Heart left ventricle (tissue), 13 donors: ENCODE results near the gene ZBTB42.

Experiments
- CTCF ChIP-seq, 12 donors: fragments of 200-600 bp; sonication (generic) in 4 of 12; IDR thresholded peaks; one replicate each; pipeline versions ENCODE4 v1.5.0 to v1.8.0; 2018 to 2022; ENCODE audit warnings: antibody characterized with exemption in 12 of 12, mild to moderate bottlenecking in 5 of 12
- POLR2A ChIP-seq, 2 donors: fragments of 450-650 bp; IDR thresholded peaks; one replicate each; pipeline ENCODE4 v1.6.1; 2017; ENCODE audit warnings: antibody characterized with exemption in 2 of 2, mild to moderate bottlenecking in 2 of 2, moderate library complexity in 2 of 2
- donor health status: ischemic (EF 13 %, LVEDD 7.1; RV severe dilation, severe dysfunction).
- donor health status: DM: no; HTN: yes; CAD: no.
- donor health status: DM: no; HTN: no; CAD: no.
- donor health status: ischemic (EF 25% LVEDD 6.9; RV normal size, moderate dysfunction).
- donor health status: ischemic (EF 25% LVEDD 5.7; RV mildly dilated, moderate dysfunction).
- donor health status: ischemic (EF 35%, LVEDD 5.7; RV mildly dilated, moderate dysfunction).
- donor health status: nonischemic (EF 11% LVEDD 7.7; RV severe dilation, severe dysfunction).
- donor health status: DM: yes; HTN: yes; CAD: no.
- donor health status: PGD.
- donor health status: ischemic (EF 29% LVEDD 5.4; RV normal size, mild dysfunction).
- donor health status: nonischemic (EF 23%, LVEDD 6.1; RV moderate dilation, normal function).

DNA sequence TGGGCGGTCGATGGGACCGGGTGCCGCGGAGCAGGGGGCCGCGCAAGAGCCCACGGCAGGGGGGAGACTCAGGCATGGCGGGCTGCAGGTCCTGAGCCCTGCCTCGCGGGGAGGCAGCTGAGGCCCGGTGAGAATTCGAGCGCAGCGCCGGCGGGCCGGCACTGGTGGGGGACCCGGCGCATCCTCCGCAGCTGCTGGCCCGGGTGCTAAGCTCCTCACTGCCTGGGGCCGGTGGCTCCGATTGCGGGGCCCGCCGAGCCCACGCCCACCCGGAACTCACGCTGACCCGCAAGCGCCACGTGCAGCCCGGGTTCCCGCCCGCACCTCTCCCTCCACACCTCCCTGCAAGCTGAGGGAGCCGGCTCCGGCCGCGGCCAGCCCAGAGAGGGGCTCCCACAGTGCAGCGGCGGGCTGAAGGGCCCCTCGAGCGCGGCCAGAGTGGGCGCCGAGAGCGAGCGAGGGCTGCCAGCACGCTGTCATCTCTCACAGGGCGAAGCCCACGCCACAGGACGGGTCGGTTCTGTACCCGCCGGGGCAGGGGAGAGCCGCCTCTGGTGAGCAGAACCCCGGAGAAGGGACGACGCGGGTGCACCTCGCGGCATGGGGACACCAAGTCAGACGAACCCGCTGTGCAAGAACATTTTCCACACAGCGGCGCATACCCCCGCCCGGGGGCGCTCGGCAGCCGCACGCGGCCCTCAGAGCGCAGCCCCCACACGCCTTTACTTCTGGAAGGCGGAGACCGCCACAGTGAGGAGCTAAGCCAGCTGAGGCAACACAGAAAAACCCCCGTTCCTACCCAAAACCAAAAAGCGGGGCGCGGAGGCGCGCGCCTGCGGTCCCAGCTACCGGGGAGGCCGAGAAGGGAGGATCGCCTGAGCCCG is 49.1 kb upstream of the ZBTB42 start:
- TF ChIP-seq CTCF (IDR thresholded peaks at IDR 0.05) (no peak), POLR2A (IDR thresholded peaks at IDR 0.05) (no peak)
